NCI-H1930 (cell line): ENCODE measurements around the gene ZNF845.
"Not testable (repeated sequence)": the region's sequence is repeated elsewhere in the genome, so short reads cannot be mapped to it uniquely, and the experiment has no call there.

ENCODE experiments used
- DNase-seq, 2 experiments: peaks; one replicate each; lab custom pipeline; 2025; lab: John Stamatoyannopoulos, UW

ZNF845 gene

DNA sequence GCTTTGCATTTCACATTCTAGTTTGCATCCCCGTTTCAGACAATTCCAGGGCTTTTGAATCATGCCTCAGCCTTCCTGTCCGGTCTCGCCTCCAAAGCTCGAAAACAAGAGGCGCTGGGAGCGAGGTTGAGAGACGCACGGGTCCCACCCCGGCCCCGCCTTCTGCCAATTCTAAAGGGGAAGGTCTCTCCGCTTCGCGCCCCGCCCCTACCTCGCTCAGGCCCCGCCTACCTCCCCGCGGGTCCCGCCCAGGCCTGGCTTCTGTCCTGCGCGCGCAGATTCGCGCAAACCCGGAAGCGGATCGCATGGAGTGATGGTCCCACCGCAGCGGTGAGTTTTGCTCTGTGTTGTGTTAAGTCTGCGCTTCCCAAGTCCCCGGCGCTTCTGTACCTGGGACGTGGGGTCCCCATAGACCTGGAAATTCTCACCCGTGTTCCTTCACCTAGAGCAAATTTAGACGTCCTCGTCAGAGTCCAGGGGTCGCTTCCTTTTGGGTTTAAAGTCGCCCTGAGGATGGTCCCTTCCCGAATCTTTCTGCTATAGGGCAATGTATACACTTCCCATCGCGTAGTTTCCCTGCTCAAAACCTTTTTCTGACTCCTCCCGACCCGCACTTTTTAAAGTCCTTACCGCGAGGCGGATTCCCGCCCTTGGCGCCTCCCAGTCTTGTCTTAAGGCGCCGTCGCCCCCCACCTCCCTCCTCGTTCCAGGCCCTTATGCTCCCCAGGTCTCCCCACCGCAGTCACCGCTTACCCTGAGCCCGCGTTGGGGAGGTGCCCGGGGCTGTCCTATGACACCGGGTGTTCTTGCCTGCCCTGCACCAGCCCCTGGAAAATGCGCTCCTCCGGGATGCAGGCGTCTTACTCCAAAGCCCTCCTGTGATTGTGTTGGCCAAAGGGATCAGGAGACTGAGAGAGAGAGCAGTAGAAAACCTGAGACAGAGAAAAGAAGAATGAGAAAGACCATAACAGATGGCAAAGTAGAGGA is at the start of gene ZNF845:
TSS of gene ZNF845 (plus strand) at position 287 of the 987 bp plus-strand sequence. CDS start 7,559 bp downstream, outside the sequence.
- DNase-seq = peak; percentile 85 to 93

DNA sequence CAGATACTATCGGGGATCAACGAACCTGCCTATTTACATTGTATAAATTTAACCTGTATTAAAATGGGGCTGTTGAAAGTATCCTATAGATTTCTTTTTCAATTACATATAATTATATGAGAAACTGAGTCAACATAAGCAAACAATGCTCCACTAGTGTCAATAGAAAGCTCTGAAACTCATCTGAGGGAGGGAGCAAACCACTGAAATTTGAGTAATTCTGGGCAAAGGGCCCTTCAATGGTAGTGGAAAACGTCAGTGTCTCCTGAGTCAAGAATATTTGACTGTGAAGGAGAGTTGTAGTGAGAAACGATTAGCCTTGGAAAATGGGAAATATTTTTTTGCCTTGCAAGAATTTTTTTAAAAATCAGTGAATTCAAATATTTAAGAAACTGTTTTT is 48.5 kb upstream of the ZNF845 start:
- no peak for DNase-seq

DNA sequence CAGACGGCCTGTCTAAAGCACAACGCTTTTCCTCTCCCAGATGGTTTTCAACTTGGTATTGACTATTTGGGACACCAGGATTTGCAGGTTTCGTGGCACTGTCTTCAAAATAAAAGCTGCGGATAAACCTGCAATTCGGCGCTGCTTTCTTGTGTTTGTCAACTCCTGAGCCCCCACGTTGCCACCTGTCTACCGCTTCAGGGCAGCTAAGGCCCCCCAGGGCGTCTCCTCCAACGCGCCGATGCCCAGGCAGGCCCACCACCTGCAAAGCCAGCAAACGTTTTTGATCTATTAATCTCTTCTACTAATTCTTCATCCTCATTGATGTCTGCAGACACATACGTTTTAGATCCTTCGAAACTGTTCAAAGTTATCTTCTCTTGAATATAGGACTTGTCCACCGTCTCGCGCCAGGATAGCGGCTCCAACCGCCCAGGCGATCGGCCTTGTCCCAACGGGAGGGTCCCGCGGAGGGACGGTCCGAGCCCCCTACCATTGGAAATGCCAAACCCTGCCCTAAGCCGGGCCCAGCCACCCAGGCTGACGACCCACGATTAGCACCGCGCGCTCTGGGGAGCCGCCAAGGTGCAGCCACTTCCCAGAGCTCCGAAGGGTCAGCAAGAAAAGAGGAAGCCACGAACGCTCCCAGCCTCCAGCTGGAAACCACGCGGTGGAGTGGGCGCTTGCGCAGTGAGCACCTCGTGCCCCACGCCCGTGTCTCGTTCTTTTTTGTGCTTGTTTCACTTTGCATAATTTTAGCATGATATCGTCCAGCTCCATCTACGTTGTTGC is 42.6 kb upstream of the ZNF845 start:
- no peak for DNase-seq

- no peak for DNase-seq
Observed at GRCh38 chr19:53294786-53295441, 38.6 kb upstream of the ZNF845 start.

GRCh38 chr19:53301341-53301740 is 32.2 kb upstream of the ZNF845 start:
- not testable (repeated sequence) for DNase-seq

DNA sequence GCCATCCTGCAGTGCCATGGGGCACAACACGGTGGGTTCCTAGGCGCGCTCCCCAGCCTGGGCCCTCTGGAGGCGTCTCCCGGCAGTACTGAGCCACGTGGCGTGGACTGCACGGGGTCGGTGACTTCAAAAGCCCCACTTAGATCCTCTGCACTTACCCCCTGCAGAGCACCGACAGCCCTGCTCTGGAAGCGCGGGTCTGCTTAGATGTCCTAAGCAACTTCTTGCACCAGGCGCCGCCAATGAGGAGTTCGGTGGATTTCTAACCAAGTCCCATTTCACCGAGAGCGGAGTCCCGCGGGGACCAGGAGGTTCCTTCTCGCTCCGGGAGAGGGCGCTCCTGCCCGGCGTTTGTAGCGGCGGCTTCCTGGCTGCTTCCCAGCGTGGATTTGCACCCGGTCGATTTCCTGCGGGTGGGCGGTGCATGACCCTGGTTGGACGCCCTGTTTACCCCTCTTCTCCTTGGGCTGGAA is 25.2 kb upstream of the ZNF845 start:
- peak; percentile 42 to 60 for DNase-seq

DNA sequence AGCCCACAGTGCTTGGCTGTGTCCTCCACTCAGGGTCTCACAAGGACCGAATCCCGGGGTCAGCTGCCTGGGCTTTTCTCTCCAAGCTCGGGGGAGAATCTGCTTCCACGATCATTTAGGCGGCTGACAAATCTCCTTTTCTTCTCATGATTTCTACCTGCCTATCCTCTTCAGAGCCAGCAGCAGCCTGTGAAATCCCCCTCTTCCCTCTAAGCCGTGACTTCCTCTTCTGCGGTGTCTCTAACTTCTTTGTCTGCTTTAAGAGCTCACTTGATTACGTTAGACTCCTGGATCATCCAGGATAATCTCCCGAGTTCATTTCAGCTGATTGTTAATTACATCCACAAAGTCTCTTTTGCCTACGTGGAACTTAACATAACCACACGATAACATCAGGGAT is 22.5 kb upstream of the ZNF845 start:
- DNase-seq = no peak

GRCh38 chr19:53311897-53312296 is 21.7 kb upstream of the ZNF845 start:
- no peak for DNase-seq

DNA sequence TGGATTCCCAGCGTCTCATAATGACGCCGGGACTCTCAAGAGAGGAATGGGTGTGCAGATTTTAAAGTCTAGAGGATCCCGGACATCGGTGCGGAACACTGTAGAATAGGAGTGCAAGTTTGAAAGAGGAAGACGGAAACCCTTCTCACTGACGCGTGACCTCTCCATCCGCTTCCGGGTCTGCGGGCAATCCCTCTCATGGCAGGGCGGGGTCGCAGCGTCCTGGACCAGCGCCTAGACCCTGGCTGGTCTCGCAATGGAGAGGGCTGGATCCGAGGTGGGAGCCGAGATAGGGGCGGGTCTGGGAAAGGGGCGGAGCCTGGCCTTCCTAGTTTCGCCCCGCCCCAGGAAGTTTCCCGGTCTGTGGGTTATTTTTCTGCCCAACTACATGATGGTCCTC is 4.6 kb upstream of the ZNF845 start:
- peak; percentile 71 to 85 for DNase-seq

- no peak for DNase-seq
Observed at GRCh38 chr19:53332484-53332883, 1.1 kb upstream of the ZNF845 start.

- no peak for DNase-seq
Observed at GRCh38 chr19:53333066-53333462, 485 bp upstream of the ZNF845 start.

- DNase-seq = not testable (repeated sequence)
Observed at GRCh38 chr19:53344403-53344802, 10.9 kb downstream of the ZNF845 start.

DNA sequence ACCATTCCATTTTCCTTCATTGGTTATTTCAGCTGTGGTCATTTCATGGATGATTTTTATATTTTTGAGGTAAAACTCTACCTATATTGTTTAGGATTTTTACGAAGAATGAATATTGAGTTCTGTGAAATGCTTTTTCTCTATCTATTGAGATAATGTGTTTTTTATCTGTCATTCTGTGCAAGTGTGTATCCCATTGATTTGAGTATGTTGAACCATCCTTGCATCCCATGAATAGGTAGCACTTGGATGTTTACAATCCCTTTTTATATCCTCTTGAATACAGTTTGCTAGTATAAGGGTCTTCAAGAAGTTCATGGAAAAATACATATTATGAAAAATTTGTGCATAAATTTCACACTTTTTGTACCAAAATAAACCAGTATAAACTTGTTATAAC is 22.2 kb downstream of the ZNF845 start:
- DNase-seq = no peak

DNA sequence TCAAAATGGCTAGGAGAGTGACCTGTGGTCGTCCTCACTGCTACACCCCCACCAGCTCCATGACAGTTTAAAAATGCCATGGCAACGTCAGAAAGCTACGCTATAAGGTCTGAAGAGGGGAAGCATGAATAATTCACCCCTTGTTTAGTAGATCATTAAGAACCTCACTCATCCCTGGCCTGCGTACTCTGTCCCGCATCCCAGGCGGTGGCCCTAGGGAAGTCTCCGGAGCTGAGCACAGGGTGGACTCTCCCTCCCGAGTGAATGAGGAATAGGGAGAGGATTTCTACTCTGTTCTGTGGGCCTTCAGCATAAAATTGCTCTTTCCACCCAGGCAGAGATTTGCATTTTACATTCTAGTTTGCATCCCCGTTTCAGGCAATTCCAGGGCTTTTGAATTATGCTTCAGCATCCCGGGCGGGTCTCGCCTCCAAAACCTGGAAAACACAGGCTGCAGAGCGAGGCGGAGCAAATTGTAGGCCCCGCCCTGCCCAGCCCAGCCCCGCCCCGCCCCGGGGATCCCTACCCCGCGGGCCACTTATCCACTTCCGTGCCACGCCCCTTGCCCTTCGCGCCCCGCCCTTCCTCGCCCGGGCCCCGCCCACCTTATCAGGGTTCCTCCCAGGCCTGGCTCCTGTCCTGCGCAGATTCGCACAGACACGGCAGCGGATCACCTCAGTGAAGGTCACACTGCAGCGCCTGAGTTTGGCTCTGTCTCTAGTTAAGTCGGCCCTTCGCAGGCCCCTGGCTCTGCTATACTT is 24.5 kb downstream of the ZNF845 start:
- no peak for DNase-seq

DNA sequence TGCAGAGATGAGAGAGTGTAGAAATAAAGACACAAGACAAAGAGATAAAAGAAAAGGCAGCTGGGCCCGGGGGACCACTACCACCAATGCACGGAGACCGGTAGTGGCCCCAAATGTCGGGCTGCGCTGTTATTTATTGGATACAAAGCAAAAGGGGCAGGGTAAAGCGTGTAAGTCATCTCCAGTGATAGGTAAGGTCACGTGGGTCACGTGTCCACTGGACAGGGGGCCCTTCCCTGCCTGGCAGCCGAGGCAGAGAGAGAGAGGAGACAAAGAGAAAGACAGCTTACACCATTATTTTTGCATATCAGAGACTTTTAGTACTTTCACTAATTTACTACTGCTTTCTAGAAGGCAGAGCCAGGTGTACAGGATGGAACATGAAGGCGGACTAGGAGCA is 26.5 kb downstream of the ZNF845 start:
- not testable (repeated sequence) for DNase-seq

- peak; percentile 87 to 90 for DNase-seq
Observed at GRCh38 chr19:53365134-53365898, 31.8 kb downstream of the ZNF845 start, which contains the start of gene ZNF525. TSS of gene ZNF525 (plus strand) at chr19:53365705. CDS start at chr19:53372282, 6,577 bp downstream.

DNA sequence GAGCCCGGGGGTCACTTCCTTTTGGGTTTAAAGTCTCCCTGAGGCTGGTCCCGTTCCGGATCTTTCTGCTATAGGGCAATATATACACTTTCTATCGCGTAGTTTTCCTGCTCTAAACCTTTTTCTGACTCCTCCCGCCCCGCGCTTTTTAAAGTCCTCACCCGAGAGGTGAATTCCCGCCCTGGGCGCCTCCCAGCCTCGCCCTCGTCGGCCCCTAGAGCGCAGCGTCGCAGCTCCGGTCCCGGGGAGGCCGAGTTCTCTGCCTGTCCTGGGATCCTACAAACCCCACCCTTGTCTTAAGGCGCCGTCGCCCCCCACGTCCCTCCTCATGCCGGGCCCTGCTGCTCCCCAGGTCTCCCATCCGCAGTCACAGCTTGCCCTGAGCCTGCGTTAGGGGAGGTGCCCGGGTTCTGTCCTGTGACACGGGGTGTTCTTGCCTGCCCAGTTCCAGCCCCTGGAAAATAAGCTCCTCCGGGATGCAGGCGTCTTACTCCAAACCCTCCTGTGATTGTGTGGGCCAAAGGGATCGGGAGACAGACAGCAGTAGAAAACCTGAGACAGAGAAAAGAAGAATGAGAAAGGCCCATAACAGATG is 32.4 kb downstream of the ZNF845 start:
- peak; percentile 18 to 33 for DNase-seq

DNA sequence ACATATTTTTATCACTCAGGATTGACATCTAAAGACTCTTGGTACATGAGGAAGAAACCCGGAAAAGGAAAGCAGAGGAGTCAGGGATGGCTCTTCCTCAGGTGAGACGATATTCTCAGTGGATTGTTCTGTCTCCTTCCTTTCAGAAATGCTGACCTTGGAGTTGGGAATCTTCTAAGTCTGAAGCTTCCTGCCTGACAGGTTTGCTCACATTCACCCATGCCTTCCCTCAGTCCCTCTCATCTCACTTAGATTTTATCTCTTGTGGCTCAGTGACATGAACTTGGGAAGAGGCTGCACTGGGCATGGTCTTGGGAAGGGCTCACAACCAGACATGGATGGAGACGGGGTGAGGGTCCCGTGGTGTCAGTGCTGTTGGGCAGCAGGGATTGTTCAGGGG is 38.6 kb downstream of the ZNF845 start:
- DNase-seq = no peak

GRCh38 chr19:53374288-53374687 is 40.7 kb downstream of the ZNF845 start:
- DNase-seq = no peak

GRCh38 chr19:53374743-53375142 is 41.2 kb downstream of the ZNF845 start:
- no peak for DNase-seq
